Erythroblast (primary cell): ENCODE results near the gene SNN.

Experiments used
- DNase-seq, 2 experiments: peaks; one replicate each; lab custom pipeline; 2025; lab: John Stamatoyannopoulos, UW
- GATA1 ChIP-seq: IDR thresholded peaks from 2 replicates; pipeline ENCODE4 v1.6.1; 2011; ENCODE audit warnings: low read depth, mild to moderate bottlenecking, control low read depth, low read length, moderate library complexity
- POLR2A ChIP-seq: IDR thresholded peaks from 2 replicates; pipeline ENCODE4 v1.6.1; 2011; ENCODE audit warnings: mild to moderate bottlenecking, low read length

Gene SNN

GRCh38 chr16:11684231-11685025, 16.2 kb downstream of the SNN start:
- TF ChIP-seq GATA1 (no peak), POLR2A (no peak)
- no peak for DNase-seq

GRCh38 chr16:11685844-11686618, 17.8 kb downstream of the SNN start:
- no peak for DNase-seq
- TF ChIP-seq GATA1: no peak
- no peak for TF ChIP-seq POLR2A

GRCh38 chr16:11686713-11687380, 18.6 kb downstream of the SNN start:
- no peak for DNase-seq

GRCh38 chr16:11687601-11688519, 19.6 kb downstream of the SNN start:
- TF ChIP-seq GATA1 (no peak), POLR2A (no peak)
- no peak for DNase-seq

More at GRCh38 chr16:11686713-11687380, 18.6 kb downstream of the SNN start:
- no peak for TF ChIP-seq POLR2A
- TF ChIP-seq GATA1: no peak

GRCh38 chr16:11688520-11688886, 20.2 kb downstream of the SNN start:
- no peak for DNase-seq
- TF ChIP-seq GATA1 (no peak), POLR2A (no peak)

GRCh38 chr16:11689031-11689840, 21.0 kb downstream of the SNN start:
- TF ChIP-seq POLR2A: no peak
- no peak for DNase-seq

GRCh38 chr16:11691235-11691634, 23.0 kb downstream of the SNN start:
- DNase-seq: no peak

GRCh38 chr16:11691771-11692170, 23.5 kb downstream of the SNN start:
- TF ChIP-seq POLR2A (no peak), GATA1 (no peak)
- DNase-seq: no peak

More at GRCh38 chr16:11691235-11691634, 23.0 kb downstream of the SNN start:
- no peak for TF ChIP-seq GATA1
- TF ChIP-seq POLR2A: no peak

GRCh38 chr16:11692171-11692570, 23.9 kb downstream of the SNN start:
- no peak for DNase-seq
- TF ChIP-seq POLR2A: no peak
- TF ChIP-seq GATA1: no peak

GRCh38 chr16:11692651-11693050, 24.4 kb downstream of the SNN start:
- no peak for DNase-seq
- no peak for TF ChIP-seq POLR2A
- no peak for TF ChIP-seq GATA1

GRCh38 chr16:11696266-11697012, 28.2 kb downstream of the SNN start:
- no peak for DNase-seq
- TF ChIP-seq GATA1 (no peak), POLR2A (no peak)
